NCI-H2196 (cell line): ENCODE measurements around the gene RUFY2.
A peak's percentile ranks its signal among the peaks of the same experiment; 100 is the strongest.

Source experiments
- DNase-seq: peaks from one replicate; lab custom pipeline; 2025; ENCODE audit not compliant: unreplicated experiment; lab: John Stamatoyannopoulos, UW

RUFY2 gene

GRCh38 chr10:68406815-68407548 is at the start of gene RUFY2:
Gene RUFY2, minus strand, starts transcription at chr10:68407277. Its CDS starts 88 bp downstream, at chr10:68407189.
- peak; percentile 57 for DNase-seq

- peak; percentile 16 for DNase-seq
Measured at GRCh38 chr10:68449698-68450097, 42.6 kb upstream of the RUFY2 start.

- no peak for DNase-seq
Measured at GRCh38 chr10:68446179-68446578, 39.1 kb upstream of the RUFY2 start.

- DNase-seq, result no peak
Measured at GRCh38 chr10:68442971-68443370, 35.9 kb upstream of the RUFY2 start.

GRCh38 chr10:68440898-68441297 is 33.8 kb upstream of the RUFY2 start:
- DNase-seq, result no peak

- DNase-seq, result no peak
Measured at GRCh38 chr10:68435803-68436202, 28.7 kb upstream of the RUFY2 start.

- DNase-seq, result no peak
Measured at GRCh38 chr10:68434657-68435056, 27.6 kb upstream of the RUFY2 start.

GRCh38 chr10:68428396-68429104 is 21.5 kb upstream of the RUFY2 start:
- DNase-seq, result no peak

GRCh38 chr10:68424454-68425014 is 17.5 kb upstream of the RUFY2 start:
- DNase-seq, result no peak

- no peak for DNase-seq
Measured at GRCh38 chr10:68423522-68423921, 16.4 kb upstream of the RUFY2 start.

GRCh38 chr10:68419376-68419775 is 12.3 kb upstream of the RUFY2 start:
- DNase-seq, result no peak

GRCh38 chr10:68408898-68409518 is 1.9 kb upstream of the RUFY2 start:
- no peak for DNase-seq

GRCh38 chr10:68406111-68406814 is 814 bp downstream of the RUFY2 start:
- DNase-seq, result peak; percentile 13

GRCh38 chr10:68403701-68404100 is 3.4 kb downstream of the RUFY2 start:
- DNase-seq, result no peak

GRCh38 chr10:68402276-68402675 is 4.8 kb downstream of the RUFY2 start:
- no peak for DNase-seq

- DNase-seq, result no peak
Measured at GRCh38 chr10:68397005-68397404, 10.1 kb downstream of the RUFY2 start.

GRCh38 chr10:68385740-68386139 is 21.3 kb downstream of the RUFY2 start:
- no peak for DNase-seq

- no peak for DNase-seq
Measured at GRCh38 chr10:68371604-68372003, 35.5 kb downstream of the RUFY2 start.

GRCh38 chr10:68367121-68367520 is 40.0 kb downstream of the RUFY2 start:
- no peak for DNase-seq

GRCh38 chr10:68366600-68366999 is 40.5 kb downstream of the RUFY2 start:
- no peak for DNase-seq

GRCh38 chr10:68365611-68366010 is 41.5 kb downstream of the RUFY2 start:
- DNase-seq, result no peak
